ENCODE data around the gene TIGD4. TPM values are rescaled to one million over a fixed set of nuclear protein-coding genes. Genes with fewer than 3 reads are reported as not detected.

The TIGD4 gene
- total RNA-seq, 4 donors from 2014 or later, result 0.19 to 0.38 (median 0.22) TPM; not detected in 1

- H3K4me1 ChIP-seq, result peaks cover 6 to 32% (median 10%) of the 10 kb centered on the region in 3 donors
- DNase-seq, result no peak
- no peaks in the 10 kb centered on the region for H3K9me3 ChIP-seq
- no peak overlapping the region for H3K27ac ChIP-seq
- no peaks in the 10 kb centered on the region for H3K27me3 ChIP-seq
- no peak overlapping the region for H3K4me3 ChIP-seq
- H3K36me3 ChIP-seq, result no peaks in the 10 kb centered on the region
- 88 to 100% methylated on average over 1 of the region's 1 CpG for WGBS, 2 donors
- intact Hi-C loops (cut with DNase I), result no loop called here
- TF ChIP-seq POLR2A (IDR thresholded peaks at IDR 0.05) (no peak), CTCF (IDR thresholded peaks at IDR 0.05) (no peak)
Observed at GRCh38 chr4:152803541-152803940, 24.0 kb upstream of the TIGD4 start.

GRCh38 chr4:152795891-152796290 lies 16.4 kb upstream of the TIGD4 start:
- Histone ChIP-seq H3K27ac (no peak overlapping the region), H3K4me1 (no peaks in the 10 kb centered on the region), H3K36me3 (no peaks in the 10 kb centered on the region), H3K9me3 (no peaks in the 10 kb centered on the region), H3K4me3 (no peak overlapping the region), H3K27me3 (no peaks in the 10 kb centered on the region)
- intact Hi-C loops (cut with DNase I), result no loop called here
- TF ChIP-seq POLR2A (IDR thresholded peaks at IDR 0.05) (no peak), CTCF (IDR thresholded peaks at IDR 0.05) (no peak)
- 96 to 100% methylated on average over 3 of the region's 3 CpGs for WGBS, 2 donors
- DNase-seq, result no peak

- H3K27me3 ChIP-seq, result no peaks in the 10 kb centered on the region
- H3K27ac ChIP-seq, result no peak overlapping the region
- H3K4me1 ChIP-seq, result peaks cover 3 to 50% (median 10%) of the 10 kb centered on the region in 3 donors
- H3K9me3 ChIP-seq, result no peaks in the 10 kb centered on the region
- DNase-seq, result no peak
- peaks cover 0 to 8% (median 0%) of the 10 kb centered on the region in 3 donors for H3K36me3 ChIP-seq
- TF ChIP-seq POLR2A (IDR thresholded peaks at IDR 0.05) (no peak), CTCF (IDR thresholded peaks at IDR 0.05) (no peak)
- no peak overlapping the region for H3K4me3 ChIP-seq
- intact Hi-C loops (cut with DNase I), result no loop called here
- 90 to 92% methylated on average over 1 of the region's 1 CpG for WGBS, 2 donors
Observed at GRCh38 chr4:152786627-152787026, 7.1 kb upstream of the TIGD4 start.

- DNase-seq, result no peak
- WGBS, 2 donors, result 50 to 54% methylated on average over 3 of the region's 3 CpGs
- H3K27ac ChIP-seq, result no peak overlapping the region
- no peaks in the 10 kb centered on the region for H3K9me3 ChIP-seq
- H3K27me3 ChIP-seq, result no peaks in the 10 kb centered on the region
- TF ChIP-seq CTCF (IDR thresholded peaks at IDR 0.05) (no peak), POLR2A (IDR thresholded peaks at IDR 0.05) (no peak)
- peaks cover 0 to 8% (median 0%) of the 10 kb centered on the region in 3 donors for H3K36me3 ChIP-seq
- no peak overlapping the region for H3K4me3 ChIP-seq
- H3K4me1 ChIP-seq, result peaks cover 10 to 57% (median 14%) of the 10 kb centered on the region in 3 donors
- intact Hi-C loops (cut with DNase I), result no loop called here
Observed at GRCh38 chr4:152785639-152786615, 6.4 kb upstream of the TIGD4 start.
